Activated CD4-positive, alpha-beta T cell treated with anti-CD3 and anti-CD28 coated beads for 1 hour (primary cell): ENCODE results near the gene PROK2.

ENCODE experiments used
- DNase-seq: peaks from one replicate; pipeline ENCODE4 v3.0.0-alpha.2; 2020

The PROK2 gene, protein sequence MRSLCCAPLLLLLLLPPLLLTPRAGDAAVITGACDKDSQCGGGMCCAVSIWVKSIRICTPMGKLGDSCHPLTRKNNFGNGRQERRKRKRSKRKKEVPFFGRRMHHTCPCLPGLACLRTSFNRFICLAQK

DNA sequence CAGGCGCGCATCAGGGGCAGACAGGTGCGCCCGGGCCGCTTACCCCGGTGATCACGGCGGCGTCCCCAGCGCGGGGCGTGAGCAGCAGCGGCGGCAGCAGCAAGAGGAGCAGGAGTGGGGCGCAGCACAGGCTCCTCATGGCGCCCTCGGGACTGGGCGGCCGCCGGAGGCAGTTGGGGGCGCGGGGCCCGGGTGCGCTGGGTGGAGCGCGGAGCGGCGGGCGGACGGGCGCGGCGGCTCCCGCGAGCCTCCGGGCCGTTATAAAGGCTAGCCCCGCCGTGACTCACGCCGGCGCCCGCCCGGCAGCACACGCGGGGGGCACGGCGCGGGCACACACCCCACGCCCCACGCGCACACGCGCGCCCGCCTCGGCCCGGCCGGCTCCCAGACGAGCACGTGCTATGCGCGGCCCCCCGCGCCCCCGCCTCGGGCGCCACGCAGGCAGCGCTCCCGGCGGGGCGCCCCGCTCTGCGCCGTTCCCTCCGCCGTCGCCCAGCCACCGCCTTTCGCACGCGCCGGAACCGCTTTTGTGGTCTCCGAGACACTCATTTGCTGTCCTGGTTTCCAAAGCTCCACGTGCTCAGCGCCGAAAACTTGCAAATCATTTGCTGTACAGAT lies at the start of gene PROK2:
PROK2 (minus strand) TSS at position 235 of the 618 bp plus-strand sequence; CDS start at position 139, 96 bp downstream.
- DNase-seq: no peak

DNA sequence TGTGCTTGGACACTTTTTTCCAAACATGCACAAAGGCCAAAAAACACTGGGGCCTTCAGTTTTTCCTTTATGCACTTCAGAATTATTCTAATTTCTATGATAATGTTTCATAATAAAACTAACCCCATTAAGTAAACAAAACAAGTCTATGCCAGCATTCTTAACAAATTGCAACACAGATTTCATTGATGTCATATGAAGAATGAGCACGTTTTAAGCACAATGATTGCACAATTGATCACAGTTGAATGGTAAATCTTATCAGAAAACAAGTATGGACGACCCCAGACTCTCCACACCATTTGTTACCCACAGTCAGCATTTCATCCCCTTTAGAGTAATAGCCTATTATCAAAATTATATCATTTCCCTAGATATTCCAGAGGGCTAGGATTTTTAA lies 46.7 kb upstream of the PROK2 start:
- no peak for DNase-seq

DNA sequence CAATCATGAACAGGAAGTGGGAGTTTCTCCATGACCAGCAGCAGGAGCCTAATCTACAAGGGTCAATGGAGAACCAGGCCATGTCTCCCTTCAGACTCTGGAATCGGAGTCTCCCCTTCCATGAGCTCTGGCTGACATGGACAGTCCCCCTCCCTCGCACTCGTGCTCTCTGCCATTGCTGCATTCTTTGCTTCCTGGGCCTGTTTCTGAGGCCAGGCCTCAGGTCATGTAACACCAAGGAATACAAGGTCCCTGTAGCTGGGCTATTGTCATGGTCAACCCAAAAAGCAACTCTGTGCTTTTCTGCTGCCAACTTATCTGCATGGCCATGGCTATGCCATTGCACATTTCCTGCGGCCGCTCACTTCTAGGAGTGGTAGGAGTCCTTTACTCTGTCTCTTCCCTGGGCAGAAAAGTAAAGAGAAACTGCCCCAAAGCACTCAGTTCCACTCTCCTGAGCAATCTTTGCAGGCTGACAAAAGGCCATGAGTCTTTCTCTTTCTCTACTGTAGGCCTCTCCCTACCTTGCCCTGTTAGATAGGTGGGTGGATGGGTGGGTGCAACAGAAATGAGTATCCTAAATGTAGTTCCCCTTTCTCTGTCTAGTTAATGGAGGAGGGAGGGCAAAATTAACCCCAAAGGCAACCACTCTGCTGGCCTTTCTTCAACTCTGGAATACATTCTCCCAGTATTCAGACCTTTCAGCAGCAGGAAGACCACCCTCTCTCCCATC lies 40.8 kb upstream of the PROK2 start:
- no peak for DNase-seq

DNA sequence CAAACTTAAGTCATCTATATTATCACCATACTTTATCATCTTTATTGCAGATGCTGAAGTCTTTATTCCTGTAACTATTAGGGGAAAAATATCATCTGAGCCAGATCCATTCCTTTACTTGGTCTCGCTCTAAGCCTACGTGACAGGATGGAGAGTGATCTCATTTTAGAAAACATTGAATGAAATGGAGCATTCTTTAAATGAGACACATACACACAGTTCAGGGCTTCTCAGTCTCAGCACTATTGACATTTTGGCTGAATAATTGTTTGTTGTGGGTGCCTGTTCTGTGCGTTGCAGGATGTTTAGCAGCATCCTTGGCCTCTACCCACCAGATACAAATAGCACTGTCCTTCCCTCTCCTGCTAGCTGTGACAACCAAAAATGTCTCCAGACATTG lies 36.2 kb upstream of the PROK2 start:
- DNase-seq: no peak

DNA sequence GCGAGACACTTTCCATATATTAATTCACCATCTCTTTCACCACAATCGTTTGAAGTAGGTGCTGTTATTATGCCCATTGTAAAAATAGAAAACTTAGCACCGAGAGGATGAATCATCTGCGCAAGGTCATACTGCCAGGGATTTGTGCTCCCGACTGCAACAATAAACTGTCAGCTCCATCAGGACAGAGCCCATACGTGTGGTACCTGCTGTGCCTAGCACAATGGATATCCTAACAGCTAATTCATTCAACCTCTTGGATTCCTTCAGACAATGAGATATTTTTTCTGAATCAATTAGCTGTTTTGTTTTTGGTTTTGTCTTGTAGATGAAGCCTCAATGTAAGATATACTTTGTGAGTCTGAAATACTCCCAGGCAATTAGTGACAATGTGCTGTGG lies 32.3 kb upstream of the PROK2 start:
- no peak for DNase-seq

DNA sequence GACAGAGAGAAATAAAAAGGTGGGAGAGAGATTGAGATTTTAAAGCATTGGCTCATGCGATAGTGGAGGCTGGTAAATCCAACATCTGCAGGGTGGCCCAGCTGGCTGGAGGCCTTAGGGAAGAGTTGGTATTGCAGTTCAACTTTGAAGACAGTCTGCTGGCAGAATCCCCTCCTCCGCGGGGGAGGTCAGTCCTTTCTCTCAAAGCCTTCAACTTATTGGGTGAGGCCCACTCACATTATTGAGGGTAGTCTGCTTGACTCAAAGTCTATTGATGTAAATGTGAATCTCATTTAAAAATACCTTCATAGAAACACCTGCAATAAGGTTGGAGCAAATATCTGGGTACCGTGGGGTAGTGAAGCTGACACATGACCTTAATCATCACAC lies 31.8 kb upstream of the PROK2 start:
- no peak for DNase-seq

DNA sequence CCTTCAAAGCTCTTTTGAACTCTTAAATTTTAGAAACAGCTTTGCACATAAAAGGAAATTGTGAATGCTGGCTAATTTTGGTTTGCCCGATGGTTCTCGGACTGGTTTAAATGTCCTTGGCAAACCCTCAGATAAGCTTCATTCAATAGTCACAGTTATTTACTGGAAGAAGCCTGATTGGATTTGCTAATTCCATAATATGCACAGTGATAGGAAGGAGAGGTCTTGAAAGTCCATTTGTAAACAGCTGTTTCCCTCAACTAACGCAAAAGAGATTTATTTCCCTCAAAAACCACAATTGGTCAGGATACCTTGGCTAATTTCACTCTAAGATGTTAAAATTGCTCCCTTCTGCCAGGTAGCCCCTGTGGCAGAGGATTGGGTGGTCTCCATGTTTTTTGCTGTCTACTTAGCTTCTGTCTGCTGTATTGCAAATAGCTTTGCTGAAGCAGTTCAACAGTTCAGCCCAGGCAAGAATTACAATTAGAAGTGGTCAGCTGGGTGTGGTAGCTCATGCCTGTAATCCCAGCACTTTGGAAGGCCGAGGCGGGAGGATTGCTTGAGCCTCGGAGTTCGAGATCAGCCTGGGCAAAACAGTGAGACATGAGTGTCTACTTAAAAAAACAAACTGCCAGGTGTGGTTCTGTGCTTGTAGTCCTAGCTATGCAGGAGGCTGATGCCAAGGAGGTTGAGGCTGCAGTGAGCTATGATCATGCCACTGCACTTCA lies 30.6 kb upstream of the PROK2 start:
- no peak for DNase-seq

DNA sequence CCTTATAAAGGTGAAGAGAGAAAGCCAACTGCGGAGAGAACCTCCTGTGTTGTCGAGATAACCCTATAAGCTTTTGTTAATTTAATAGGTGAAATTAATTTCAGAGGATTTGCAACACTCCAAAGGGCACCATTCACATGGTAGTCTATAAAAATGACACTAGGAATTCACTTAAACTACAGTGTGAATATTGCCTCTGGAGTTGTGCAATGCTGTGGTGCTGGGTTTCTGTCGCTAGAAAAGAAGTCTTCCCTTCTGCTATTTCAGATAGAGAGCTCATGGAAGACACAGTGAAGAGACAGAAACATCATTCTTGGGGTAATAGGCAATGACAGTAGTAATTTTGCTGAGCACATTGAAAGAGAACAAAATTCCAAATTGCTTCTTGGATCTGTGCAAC lies 28.8 kb upstream of the PROK2 start:
- no peak for DNase-seq

DNA sequence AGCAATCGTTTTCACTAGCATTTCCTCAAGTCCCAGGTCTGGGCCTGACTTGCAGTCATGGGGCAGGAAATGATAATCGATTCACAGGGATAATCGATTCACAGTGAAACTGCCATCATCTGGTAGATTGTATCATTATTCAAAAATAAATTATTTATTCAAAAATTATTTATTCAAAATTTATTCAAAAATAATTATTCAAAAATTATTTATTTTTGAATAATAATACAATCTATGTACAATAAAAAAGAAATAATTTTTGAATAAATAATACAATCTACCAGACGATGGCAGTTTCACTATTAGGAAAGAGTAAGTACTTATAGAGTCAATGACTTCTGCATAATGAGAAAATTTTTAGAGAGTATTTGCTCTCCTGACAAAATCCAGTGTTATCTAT lies 28.1 kb upstream of the PROK2 start:
- DNase-seq: no peak

DNA sequence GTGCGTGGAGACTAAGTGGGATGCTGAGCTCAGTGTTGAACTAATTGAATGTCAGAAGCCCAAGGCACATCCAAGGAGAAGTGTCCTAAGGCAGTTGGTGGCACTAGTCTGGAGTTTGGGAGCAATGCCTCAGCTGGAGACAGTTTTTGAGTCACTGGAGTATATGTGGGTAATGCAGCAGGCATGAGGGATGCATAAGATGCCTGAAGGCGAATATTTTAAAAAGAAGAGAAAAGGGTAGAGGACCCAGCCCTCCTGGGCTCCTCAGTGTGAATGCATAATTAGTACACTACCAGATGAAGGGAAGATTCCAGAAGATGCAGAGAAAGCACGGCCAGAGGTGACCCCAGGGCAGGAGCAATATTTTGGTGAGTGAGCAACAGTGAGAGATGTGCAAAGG lies 25.1 kb upstream of the PROK2 start:
- DNase-seq: no peak

DNA sequence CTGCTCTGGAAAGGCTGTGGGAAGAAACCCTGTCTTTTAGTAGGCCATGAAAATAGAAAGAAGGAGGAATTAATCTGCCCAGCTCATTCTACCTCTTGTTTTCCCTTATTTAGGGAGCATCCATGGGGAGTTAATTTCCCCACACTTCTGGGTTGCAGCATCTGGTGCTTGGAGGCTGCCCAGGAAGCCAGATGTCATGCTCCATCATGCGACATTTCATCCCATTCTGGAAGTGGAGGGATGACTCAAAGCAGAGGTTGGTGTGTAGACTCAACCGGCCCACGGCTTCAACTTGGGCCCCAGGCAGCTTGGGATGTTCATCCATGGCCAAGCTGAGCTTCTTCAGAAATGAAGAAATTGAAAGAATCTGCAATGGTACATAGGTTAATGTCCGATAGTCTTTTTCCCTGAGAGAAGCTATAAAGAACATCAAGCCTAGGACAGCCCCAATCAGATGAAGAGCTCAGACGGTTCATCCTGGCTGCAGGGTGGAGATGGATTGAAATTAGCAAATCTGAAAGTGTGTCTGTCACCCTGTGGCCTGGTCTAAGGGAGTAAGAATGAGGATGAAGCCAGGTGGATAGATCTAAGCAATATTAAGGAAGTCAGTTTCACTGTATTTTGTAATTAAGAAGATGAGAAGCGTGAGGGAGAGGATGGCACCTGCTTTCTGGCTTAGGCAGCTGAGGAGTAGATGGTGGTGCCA lies 24.5 kb upstream of the PROK2 start:
- DNase-seq: no peak

DNA sequence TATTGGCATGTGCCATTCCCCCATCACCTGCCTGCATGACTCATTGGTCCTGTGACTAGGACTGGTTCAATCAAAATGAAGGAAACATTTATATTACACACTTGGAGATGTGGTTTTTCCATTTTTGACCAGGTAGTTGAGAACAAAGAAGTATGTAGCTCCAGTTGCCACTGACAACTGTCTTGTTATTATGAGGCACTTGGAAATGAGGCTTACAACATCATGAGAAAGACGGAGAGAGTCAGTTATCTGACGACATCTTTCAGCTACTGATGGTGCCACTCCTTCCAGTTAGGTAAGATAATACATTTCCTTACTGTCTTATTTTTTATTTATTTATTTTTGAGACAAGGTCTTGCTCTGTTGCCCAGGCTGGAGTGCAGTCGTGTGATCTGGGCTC lies 21.8 kb upstream of the PROK2 start:
- no peak for DNase-seq

DNA sequence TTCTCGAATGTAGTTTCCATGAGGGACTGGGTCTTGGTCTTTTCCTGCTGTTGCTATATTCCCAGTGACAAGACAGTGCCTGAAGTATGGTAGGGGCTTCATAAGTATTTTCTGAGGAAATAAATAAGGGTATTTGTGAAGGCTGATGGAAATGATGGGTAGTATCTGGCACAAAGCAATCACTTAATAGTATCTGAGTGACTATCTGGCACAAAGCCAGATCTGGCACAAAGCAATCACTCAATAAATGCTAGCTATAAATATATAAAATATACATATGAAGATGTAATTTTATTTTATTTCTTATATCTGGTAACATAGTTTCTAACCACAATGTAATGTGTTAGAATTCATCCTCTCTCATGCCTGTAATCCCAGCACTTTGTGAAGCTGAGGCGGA lies 20.7 kb upstream of the PROK2 start:
- no peak for DNase-seq

DNA sequence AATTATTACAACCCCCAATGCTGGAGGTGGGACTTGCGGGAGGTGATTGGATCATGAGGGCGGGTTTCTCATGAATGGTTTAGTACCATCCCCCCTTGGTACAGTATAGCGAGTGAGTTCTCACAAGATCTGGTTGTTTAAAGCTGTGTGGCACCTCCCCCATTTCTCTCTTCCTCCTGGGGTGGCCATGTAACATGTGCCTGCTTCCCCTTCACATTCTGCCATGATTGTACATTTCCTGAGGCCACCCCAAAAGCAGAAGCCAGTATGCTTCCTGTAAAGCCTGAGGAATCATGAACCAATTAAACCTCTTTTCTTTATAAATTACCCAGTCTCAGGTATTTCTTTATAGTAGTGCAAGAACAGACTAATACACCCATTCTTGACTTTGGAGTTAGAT lies 20.3 kb upstream of the PROK2 start:
- no peak for DNase-seq

DNA sequence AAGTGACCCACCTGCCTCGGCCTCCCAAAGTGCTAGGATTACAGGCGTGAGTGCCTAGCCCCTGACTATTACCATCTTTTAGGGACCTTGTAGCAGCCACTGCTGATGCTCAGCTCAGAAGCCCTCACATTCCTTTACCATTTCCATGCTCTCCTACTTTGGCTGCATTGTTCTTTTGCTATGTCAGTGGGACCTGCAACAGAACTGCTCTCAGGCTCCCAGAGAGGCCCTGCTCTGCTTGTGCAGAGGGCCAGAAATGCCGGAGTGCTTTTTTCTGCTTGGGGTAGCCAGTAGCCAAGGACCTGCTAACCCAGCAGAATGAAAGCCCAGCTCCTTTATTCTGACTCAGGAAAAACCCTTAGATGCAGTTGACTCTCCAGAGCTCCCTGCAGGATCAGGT lies 18.3 kb upstream of the PROK2 start:
- DNase-seq: no peak

DNA sequence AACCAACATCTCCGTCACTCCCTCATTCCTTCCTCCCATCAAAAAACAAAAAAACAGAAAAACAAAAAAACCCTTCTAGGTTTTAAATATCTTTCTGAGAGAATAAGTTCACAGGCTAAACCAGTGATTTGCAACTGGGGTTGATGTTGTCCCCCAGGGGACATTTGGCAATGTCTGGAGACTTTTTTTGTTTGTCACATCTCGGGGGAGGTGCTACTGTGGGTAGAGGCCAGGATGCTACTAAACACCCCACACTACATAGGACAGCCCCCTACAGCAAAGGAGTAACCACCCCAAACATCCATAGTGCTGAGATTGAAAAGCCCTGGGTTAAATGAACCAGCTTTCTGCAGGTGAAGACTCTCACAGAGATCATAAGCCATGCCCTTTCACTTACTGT lies 17.0 kb upstream of the PROK2 start:
- DNase-seq: no peak

DNA sequence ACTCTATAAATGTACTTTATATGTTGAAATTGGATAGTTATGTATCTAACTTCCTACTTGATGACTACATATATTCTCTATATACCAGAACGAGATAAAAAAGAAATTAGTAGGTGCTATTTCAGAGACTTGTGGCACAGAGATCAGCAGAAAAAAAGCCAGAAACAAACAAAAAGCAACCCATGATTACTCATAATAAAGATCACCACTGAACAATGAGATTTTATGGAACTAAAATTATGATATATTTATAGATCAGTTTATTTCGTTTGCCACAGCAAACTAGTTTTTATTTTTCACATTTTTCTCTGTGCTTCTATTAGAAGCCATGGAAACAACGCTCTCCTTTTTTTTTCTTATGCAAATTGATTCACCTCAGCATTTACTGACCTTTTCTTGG lies 15.1 kb upstream of the PROK2 start:
- no peak for DNase-seq

DNA sequence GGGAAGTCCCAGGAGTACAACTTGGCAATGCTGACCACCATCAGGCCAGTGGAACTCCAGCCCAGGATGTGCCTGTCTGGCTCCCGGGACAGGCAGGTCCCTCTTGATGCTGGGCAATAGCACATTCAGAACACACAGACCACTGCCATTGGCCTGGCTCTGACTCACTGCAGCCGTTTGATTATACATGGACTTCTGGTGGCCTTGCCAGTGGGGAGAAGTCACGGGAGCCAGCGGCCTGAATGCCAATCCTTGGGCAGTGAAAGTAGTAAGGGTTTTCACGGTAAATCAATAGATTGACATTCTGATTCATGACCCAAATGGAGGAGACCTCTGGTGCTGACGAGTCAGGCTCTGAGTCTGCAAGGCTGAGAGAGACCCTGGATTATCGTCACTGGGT lies 12.5 kb upstream of the PROK2 start:
- DNase-seq: no peak

DNA sequence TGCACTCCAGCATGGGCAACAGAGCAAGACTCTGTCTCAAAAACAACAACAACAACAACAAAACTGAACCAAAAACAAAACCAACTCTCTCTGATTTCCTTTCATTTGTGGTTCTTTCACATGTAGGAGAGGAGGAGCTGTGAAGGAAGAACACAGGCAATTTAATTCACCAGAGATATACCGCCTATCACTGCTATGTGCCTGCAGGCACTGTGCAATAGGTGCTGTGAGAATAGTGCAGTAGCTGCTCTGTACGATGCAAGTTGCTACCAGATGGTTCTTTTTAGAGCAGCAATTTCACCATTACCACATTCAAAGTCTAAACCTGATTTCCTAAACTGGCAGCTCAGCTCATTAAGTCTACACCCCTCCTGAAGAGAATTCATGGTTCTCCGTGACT lies 11.3 kb upstream of the PROK2 start:
- DNase-seq: no peak

DNA sequence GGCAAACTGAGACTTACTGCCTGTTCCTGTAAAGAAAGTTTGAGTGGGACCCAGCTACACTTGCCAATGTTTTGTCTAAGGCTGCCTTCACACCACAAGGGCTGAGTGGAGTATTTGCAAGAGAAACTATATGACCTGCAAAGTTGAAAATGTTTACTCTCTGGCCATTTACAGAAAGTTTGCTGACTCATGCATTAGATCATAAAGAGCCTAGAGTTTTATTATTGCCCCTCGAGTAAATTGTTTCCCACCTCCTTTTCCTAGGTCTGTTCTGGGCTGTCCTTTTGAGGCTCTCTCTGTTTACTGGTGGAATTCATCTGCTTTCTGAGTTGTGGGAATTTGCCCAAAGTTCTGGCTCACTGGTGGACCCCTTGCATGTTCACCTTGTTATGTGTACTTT lies 6.7 kb upstream of the PROK2 start:
- DNase-seq: no peak

DNA sequence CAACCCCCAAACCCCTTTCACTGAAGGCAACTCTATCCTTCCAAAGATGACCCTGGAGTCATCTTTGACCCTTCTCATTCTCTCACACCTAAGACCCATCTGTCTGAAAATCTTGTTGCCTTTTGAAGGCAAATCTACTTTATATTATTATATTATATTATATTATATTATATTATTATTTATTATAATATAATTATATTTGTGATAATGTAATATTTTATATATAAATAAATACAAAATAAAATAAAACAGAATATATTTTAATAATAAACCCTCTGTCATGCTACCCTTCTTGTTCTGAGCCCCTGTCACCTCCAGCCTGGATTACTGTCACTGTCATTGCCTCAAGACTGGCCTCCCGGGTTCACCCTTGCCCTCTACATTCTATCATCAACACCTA lies 5.0 kb upstream of the PROK2 start:
- DNase-seq: no peak

DNA sequence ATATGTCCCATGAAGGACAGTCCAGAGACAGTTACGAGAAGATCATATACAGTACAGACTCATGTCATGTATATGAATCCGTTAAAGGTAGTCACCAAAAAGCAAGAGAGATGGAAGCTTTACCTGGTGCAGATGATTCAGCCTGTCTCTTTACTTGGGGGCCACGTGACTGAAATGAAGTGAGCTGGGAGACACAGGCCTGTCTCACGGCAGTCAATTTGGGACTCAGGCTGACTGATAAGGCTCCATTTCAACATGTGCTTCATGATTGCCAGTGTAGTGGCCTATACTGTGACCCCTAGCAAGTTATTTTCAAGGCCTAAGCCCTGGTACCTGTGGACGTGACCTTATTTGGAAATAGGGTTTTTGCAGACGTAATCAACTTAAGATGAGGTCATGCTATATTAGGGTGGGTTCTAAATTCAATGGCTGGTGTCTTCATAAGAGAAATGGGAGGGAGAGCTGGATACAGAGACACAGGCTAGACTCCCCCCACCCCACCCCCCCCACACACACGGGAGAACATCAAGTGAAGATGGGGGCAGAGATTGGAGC lies 3.0 kb upstream of the PROK2 start:
- no peak for DNase-seq

DNA sequence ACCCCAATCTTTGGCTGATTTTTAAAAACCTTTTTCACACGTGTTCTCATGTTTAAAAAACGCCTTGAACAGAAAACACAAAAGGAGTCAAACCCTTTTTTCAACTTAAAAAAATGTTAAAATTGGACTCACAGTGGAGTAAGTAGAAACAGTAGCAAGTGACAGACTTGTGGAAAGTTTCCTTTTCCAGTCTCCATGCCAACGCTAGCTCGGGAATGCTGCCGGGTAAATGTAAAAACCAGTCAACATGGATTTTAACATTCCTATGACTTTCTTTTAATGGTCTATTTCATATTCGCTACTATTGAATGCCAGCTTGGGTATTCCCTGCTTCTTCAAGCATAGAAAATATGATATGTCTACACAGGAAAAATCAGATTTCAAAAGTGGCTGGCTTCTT lies 1.6 kb upstream of the PROK2 start:
- no peak for DNase-seq
